Measurements from ENCODE around the gene ABHD6.

DNA sequence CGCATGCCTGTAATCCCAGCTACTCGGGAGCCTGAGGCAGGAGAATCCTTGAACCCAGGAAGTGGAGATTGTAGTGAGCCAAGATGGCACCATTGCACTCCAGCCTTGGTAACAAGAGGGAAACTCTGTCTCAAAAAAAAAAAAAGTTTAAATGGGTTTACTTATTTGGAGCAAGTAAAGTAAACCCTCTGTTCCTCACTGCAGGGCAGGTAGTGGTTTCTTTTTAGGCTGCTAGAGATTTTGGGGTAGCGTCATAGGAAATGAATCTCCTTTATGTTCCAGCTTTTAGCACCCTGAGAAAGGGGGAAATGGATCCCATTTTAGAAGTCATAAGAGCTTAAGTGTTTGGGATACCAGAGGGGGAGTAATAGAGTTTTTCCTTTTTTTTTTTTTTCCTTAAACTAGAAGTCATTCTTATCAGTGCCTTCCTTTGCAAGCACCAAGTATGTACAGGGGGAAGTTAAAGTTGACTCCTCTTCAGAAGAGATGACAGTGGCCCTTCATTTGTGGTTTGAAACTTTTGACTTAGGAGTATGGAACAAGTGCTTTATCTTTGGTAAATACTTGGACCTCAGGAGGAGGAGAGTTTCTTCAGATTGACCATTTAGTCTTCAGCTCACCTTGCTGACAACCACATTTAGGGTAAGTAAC lies 103.1 kb downstream of the ABHD6 start:
- TF ChIP-seq, protein P1, sequence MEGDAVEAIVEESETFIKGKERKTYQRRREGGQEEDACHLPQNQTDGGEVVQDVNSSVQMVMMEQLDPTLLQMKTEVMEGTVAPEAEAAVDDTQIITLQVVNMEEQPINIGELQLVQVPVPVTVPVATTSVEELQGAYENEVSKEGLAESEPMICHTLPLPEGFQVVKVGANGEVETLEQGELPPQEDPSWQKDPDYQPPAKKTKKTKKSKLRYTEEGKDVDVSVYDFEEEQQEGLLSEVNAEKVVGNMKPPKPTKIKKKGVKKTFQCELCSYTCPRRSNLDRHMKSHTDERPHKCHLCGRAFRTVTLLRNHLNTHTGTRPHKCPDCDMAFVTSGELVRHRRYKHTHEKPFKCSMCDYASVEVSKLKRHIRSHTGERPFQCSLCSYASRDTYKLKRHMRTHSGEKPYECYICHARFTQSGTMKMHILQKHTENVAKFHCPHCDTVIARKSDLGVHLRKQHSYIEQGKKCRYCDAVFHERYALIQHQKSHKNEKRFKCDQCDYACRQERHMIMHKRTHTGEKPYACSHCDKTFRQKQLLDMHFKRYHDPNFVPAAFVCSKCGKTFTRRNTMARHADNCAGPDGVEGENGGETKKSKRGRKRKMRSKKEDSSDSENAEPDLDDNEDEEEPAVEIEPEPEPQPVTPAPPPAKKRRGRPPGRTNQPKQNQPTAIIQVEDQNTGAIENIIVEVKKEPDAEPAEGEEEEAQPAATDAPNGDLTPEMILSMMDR (IDR thresholded peaks at IDR 0.05), result no peak
- TF ChIP-seq POLR2AphosphoS5 (IDR thresholded peaks at IDR 0.05) (no peak), POLR2A (IDR thresholded peaks at IDR 0.05) (no peak)

Data from prostate gland (tissue), 2 donors.